Activated naive CD4-positive, alpha-beta T cell treated with anti-CD3 and anti-CD28 coated beads, Interleukin-2, amount 50 U/mL, for 24 hours (primary cell): Measurements from ENCODE around the gene SIK3.
"Not testable (repeated sequence)": the region's sequence is repeated elsewhere in the genome, so short reads cannot be mapped to it uniquely, and the experiment has no call there.

Experiments
- H3K27ac Mint-ChIP-seq: one replicate; pipeline ENCODE4 v1.8.0; 2021; ENCODE audit warnings: mild to moderate bottlenecking, mixed read lengths
- H3K27me3 Mint-ChIP-seq: one replicate; pipeline ENCODE4 v1.8.0; 2021; ENCODE audit warnings: mixed read lengths
- H3K36me3 Mint-ChIP-seq: one replicate; pipeline ENCODE4 v1.8.0; 2021; ENCODE audit warnings: mixed read lengths
- H3K4me1 Mint-ChIP-seq: one replicate; pipeline ENCODE4 v1.8.0; 2021; ENCODE audit warnings: mixed read lengths
- H3K4me3 Mint-ChIP-seq: one replicate; pipeline ENCODE4 v1.8.0; 2021; ENCODE audit warnings: mild to moderate bottlenecking, mixed read lengths
- H3K9me3 Mint-ChIP-seq: one replicate; pipeline ENCODE4 v1.8.0; 2021; ENCODE audit warnings: mixed read lengths

SIK3 gene

DNA sequence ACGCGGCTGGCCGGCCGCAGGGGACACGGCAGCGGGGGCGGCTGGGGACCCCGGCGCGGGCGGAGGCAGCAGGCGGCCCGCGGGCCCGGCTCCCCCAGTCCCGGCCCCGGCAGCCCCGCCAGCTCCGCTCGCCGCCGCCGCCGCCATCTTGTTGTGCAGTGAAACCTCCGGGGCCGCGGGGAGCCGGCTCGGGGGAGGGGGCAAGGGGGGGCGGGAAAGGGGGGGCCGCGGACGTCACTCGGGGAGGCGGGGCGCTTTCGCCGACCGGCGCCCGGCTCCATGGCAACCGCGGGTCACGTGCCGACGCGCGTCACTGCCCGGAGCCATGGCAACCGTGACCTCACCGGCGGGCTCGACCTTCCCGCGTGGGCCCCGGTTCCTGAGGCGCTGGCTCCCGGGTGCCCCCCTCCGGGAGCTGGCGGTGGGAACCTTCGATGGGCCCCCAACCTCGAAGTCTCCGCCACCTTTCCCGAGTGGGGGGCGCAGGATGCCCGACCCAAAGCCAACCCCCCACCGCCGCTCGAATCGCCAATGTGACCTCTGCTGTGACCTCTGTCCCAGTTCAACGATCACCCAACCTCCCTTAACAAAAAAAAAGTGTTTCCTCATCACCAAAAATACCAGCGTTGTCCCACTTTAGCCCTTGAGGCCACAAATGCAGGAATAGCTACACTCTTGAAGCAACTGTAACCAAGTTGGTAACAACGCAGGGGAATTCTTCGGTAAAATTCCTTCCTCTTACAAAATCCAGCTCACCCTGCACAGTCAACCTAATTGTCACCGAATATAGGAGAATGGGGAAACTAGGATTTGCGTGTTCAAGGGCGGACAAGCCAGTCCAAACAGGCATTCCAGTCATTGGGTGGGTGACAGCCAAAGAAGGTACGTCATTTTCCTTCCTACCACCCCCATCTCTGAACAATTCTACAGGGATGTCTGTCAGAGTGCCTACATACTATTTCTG lies at the start of gene SIK3:
Gene SIK3, minus strand, starts transcription at position 160 of the 964 bp plus-strand sequence. Its CDS starts 13 bp downstream, at position 147.
- Mint-ChIP-seq H3K27me3 (no peaks in the 10 kb centered on the region), H3K4me1 (peaks cover 51% of the 10 kb centered on the region), H3K9me3 (no peaks in the 10 kb centered on the region), H3K27ac (peak within 1 kb of the TSS; percentile 100), H3K4me3 (peak within 1 kb of the TSS; percentile 98), H3K36me3 (no peaks in the 10 kb centered on the region)

DNA sequence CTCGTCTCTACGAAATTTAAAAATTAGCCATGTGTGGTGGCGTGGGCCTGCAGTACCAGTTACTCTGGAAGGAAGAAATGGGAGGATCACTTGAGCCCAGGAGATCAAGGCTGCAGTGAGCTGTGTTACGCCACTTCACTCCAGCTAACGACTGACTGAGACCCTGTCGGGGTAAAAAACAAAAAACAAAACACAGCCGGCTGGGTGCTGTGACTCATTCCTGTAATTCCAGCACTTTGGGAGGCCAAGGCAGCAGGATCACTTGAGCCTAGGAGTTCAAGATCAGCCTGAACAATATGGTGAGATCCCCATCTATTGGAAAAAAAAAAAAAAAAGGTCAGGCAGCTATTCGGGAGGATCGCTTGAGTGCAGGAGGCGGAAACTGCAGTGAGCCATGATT lies 48.3 kb upstream of the SIK3 start:
- Mint-ChIP-seq H3K27me3 (no peaks in the 10 kb centered on the region), H3K9me3 (no peaks in the 10 kb centered on the region), H3K27ac (no peak overlapping the region), H3K36me3 (peaks cover 4% of the 10 kb centered on the region), H3K4me3 (peak overlapping the region; percentile 100), H3K4me1 (peaks cover 50% of the 10 kb centered on the region)

DNA sequence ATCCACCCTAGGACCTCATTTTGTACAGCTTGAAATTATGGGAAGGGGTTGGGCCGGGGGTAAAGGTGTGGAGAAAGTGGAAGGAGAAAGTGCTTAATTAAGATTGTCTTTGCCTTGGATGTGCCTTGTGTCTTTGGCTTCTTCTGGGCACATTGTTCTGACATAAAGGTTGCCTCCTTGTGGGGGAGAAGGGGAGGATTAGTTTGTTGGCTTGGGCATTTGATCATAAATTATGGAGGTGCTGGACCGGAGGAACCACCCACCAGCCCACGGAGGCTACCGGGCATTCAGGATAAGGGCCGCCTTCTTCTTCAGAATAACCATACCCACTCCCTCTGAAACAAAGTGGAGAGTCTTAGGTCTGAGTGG lies 47.1 kb upstream of the SIK3 start:
- peak overlapping the region; percentile 100 for H3K4me3 Mint-ChIP-seq

DNA sequence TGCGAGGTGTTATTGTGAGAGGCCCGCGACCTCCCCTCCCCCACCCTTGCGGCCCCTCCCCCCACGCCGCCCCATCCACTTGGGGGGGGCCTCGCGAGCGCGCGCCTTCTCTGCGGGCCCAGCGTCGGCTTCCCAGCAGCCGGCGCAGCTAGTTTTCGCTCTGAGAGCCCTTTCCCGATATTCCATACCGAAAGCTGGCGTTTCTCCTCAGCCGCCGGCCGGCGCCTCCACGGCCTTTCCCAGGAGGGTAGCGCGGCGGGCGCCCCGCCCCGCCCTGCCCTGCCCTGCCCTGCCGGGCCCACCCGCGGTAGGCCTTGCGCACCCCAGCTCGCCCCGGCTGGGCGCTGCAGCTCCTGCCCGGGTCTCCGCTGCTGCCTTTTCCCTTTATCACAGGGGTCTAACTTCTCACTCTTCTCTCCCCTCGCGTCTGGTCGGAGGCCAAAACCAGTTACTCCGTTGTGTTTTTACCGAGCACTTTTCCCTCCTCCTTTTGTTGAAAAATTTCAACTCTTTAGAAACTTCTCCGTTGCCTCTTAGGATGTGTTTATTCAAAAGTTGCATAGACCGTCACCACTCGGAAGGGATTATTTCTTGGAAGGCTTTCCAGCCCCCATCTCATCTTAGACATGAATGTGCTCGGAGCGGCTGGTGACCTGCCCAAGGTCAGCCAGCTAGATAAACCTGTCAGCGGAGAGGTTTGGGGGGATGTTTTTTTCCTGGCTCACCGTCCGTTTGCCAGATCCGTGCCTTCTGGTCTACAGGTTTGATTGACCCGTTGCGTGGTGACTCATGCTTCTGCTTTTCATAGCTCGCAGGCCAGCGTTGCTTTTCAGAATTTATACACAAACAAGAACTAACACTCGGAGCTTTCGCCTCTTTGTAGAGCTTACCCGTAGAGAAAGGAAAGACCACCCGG lies 46.5 kb upstream of the SIK3 start:
- H3K9me3 Mint-ChIP-seq = no peaks in the 10 kb centered on the region
- peak overlapping the region; percentile 94 for H3K27ac Mint-ChIP-seq
- H3K27me3 Mint-ChIP-seq = no peaks in the 10 kb centered on the region
- H3K4me1 Mint-ChIP-seq = peaks cover 43% of the 10 kb centered on the region
- H3K36me3 Mint-ChIP-seq = peaks cover 2% of the 10 kb centered on the region
- peak overlapping the region; percentile 100 for H3K4me3 Mint-ChIP-seq

More for the DNA sequence above, 47.1 kb upstream of the SIK3 start:
- Mint-ChIP-seq H3K36me3 (peaks cover 2% of the 10 kb centered on the region), H3K9me3 (no peaks in the 10 kb centered on the region), H3K27ac (peak overlapping the region; percentile 94), H3K27me3 (no peaks in the 10 kb centered on the region), H3K4me1 (peaks cover 47% of the 10 kb centered on the region)

DNA sequence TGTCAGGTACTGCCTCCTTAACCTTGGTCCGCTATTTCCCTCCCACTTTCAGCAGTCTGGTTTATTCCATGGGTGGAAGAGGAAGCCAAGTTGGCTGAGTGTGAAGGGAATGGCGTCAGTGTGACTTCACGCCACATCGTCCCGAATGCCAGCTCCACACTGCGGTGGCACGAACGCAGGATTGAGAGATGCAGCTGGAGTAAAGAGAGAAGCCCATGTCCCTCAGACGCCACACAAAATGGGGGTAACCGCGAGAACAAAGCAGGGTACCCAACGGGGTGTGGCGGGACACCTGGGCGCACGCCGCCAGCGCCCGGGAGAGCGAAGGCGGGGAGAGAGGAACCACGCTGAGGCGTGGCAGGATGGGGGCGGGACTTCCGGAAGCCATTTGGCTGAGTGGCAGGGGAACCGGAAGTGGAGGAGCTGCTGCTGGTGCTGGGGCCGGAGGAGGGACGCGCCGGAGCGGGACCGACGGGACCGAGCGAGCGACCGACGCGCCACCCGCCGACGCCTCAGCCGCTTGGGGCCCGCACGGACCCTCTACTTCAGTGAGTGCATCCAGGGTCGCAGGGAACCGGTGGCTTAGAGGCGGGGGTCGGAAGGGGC lies 45.7 kb upstream of the SIK3 start, which contains the start of gene PAFAH1B2:
Gene PAFAH1B2, plus strand, starts transcription at position 417 of the 606 bp plus-strand sequence. CDS start 8,161 bp downstream, outside the sequence.
- Mint-ChIP-seq H3K4me1 (peaks cover 41% of the 10 kb centered on the region), H3K4me3 (peak within 1 kb of the TSS; percentile 100), H3K36me3 (peaks cover 2% of the 10 kb centered on the region), H3K27ac (peak within 1 kb of the TSS; percentile 94), H3K27me3 (no peaks in the 10 kb centered on the region), H3K9me3 (no peaks in the 10 kb centered on the region)

DNA sequence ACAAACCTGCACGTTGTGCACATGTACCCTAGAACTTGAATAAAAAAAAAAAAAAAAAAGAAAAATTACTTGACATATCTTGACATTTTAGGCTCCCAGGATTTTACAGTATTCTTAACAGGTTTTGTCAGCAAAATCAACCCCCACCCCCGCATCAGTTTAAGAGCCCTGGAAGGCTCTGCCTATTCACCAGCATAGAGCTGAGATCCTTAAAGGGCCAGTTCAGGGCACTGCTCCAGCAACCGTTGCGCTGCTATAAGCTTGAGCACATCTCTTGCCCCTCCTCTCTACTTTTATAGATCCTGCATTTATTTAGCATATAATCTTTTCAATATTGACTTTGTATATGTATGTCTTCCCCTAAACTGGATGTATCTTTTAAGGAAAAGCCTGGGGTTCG lies 45.2 kb upstream of the SIK3 start:
- Mint-ChIP-seq H3K27me3 (no peaks in the 10 kb centered on the region), H3K4me3 (peak overlapping the region; percentile 94), H3K4me1 (peaks cover 41% of the 10 kb centered on the region), H3K36me3 (peaks cover 2% of the 10 kb centered on the region), H3K9me3 (no peaks in the 10 kb centered on the region), H3K27ac (peak overlapping the region; percentile 92)

DNA sequence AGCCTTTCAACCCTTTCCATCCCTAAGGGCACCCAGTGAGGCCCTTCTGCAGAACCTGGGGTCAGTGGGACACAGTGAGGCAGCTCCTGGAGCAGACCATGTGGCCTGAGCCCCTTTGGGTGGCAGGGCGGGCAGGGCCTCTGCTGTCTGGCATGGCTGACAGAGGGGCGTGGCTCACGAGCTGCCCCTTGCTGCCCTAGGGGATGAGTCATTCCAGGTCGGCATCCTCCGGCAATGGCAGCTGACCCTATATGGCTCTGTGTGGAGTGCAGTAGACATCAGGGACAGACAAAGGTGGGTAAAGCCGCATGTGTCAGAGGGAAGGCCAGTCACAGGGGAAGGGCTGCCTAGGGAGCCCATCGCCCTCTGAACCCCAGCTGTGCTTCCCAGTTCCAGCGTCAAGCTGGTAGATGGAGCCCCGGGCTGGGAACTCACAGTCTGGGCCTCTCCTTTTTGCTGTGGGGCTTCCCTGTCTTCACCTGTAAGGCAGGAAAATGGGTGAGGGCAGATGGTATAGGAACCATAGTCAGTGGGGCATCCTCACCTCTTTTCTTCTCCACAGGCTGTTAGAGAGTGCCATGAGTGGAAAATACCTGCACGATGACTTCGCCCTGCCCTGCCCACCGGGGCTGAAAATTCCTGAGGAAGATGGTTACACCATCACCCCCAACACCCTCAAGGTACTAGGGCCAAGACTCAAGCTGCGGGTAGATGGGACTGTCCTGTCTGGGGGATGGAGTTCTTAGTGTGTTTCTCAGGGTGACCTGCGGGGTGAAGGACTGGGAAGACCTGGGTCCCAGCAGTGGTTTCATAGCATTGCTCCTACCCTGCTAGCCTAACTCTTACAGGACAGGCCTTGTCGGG lies 39.2 kb upstream of the SIK3 start:
- H3K36me3 Mint-ChIP-seq, H3K4me1 Mint-ChIP-seq: not testable (repeated sequence)

DNA sequence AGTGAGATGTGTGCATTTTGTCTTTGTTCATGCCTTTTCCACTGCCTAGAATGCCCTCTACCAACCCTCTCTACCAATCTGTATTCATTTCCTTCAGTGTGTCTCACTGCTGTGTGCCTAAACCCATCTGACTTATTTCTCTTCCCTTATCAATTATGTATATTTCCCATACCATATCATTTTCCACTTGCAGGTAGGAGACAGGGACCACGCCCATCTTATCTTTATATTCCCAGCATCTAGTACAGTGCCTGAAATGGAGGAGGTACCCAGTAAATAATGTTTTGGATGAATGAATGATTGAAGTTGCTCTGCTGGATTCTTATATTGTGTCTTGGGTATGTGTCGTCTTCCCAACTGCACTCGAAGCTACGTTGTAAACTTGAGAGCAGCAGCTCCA lies 36.8 kb upstream of the SIK3 start:
- H3K27me3 Mint-ChIP-seq, H3K4me1 Mint-ChIP-seq, H3K27ac Mint-ChIP-seq, H3K36me3 Mint-ChIP-seq, H3K4me3 Mint-ChIP-seq, H3K9me3 Mint-ChIP-seq: not testable (repeated sequence)

More for the DNA sequence above, 39.2 kb upstream of the SIK3 start:
- not testable (repeated sequence) for H3K27ac Mint-ChIP-seq, H3K9me3 Mint-ChIP-seq, H3K4me3 Mint-ChIP-seq, H3K27me3 Mint-ChIP-seq

DNA sequence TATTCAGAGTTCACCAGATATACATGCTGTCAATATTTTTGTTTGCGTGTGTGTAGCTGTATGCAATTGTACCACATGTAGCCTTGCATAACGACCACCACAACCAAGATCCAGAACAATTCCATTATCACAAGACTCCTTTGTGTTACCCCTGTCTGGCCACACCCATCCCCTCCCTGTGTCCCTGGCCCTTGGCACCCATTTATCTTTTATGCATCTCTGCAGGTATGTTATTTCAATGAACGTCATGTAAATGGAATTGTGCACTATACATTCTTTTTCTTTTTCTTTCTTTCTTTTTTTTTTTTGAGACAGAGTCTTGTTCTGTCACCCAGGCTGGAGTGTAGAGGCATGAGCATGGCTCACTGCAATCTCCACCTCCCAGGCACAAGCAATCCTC lies 36.2 kb upstream of the SIK3 start:
- Mint-ChIP-seq H3K4me1 (no peaks in the 10 kb centered on the region), H3K4me3 (no peak overlapping the region), H3K36me3 (no peaks in the 10 kb centered on the region), H3K27me3 (no peaks in the 10 kb centered on the region), H3K27ac (no peak overlapping the region), H3K9me3 (no peaks in the 10 kb centered on the region)

DNA sequence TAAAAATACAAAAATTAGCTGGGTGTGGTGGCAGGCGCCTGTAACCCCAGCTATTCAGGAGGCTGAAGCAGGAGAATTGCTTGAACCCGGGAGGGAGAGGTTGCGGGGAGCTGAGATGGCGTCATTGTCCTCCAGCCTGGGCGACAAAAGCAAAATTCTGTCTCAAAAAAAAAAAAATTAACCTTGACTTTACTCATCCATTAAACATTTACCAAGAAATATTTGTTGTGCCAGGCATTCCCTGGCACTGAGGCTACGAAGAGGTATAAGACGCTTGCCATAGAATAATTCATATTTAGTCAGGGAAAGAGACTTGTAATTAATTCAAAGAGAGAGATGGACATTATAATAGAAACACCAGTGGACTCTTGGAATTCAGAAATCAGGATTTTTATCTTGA lies 32.7 kb upstream of the SIK3 start:
- no peaks in the 10 kb centered on the region for H3K36me3 Mint-ChIP-seq
- H3K4me3 Mint-ChIP-seq = no peak overlapping the region
- no peaks in the 10 kb centered on the region for H3K4me1 Mint-ChIP-seq
- no peak overlapping the region for H3K27ac Mint-ChIP-seq
- H3K9me3 Mint-ChIP-seq = no peaks in the 10 kb centered on the region
- H3K27me3 Mint-ChIP-seq = no peaks in the 10 kb centered on the region

DNA sequence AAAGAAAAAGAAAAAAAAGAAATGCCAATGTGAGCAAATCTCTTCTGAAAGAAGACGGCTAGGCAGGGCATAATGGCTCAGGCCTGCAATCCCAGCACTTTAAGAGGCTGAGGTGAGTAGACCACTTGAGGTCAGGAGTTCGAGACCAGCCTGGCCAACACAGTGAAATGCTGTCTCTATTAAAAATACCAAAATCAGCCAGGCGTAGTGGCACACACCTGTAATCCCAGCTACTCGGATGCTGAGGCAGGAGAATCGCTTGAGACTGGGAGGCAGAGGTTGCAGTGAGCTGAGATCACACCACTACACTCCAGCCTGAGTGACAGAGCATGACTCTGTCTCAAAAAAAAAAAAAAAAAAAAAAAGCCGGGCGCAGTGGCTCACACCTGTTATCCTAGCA lies 32.2 kb upstream of the SIK3 start:
- H3K4me3 Mint-ChIP-seq, H3K9me3 Mint-ChIP-seq, H3K36me3 Mint-ChIP-seq, H3K27me3 Mint-ChIP-seq, H3K4me1 Mint-ChIP-seq, H3K27ac Mint-ChIP-seq: not testable (repeated sequence)

DNA sequence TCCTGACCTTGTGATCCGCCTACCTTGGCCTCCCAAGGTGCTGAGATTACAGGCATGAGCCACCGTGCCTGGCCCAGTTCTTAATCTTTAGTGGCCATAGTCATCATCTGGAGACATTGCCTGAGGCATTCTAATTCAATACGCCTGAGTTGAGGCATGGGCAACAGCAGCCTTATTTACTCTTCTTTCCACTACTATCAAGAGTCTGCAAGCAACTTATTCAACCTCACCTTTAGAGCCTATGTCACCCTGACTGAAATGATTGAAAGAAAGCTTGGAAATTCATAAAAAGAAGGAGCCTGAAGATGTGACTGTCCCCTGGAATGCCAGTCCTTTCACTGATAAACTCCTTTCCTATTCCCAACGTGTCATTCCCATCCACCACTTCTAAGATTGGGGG lies 30.1 kb upstream of the SIK3 start:
- H3K27ac Mint-ChIP-seq = no peak overlapping the region
- H3K9me3 Mint-ChIP-seq = no peaks in the 10 kb centered on the region
- no peaks in the 10 kb centered on the region for H3K4me1 Mint-ChIP-seq
- H3K27me3 Mint-ChIP-seq = peaks cover 1% of the 10 kb centered on the region
- no peak overlapping the region for H3K4me3 Mint-ChIP-seq
- no peaks in the 10 kb centered on the region for H3K36me3 Mint-ChIP-seq

DNA sequence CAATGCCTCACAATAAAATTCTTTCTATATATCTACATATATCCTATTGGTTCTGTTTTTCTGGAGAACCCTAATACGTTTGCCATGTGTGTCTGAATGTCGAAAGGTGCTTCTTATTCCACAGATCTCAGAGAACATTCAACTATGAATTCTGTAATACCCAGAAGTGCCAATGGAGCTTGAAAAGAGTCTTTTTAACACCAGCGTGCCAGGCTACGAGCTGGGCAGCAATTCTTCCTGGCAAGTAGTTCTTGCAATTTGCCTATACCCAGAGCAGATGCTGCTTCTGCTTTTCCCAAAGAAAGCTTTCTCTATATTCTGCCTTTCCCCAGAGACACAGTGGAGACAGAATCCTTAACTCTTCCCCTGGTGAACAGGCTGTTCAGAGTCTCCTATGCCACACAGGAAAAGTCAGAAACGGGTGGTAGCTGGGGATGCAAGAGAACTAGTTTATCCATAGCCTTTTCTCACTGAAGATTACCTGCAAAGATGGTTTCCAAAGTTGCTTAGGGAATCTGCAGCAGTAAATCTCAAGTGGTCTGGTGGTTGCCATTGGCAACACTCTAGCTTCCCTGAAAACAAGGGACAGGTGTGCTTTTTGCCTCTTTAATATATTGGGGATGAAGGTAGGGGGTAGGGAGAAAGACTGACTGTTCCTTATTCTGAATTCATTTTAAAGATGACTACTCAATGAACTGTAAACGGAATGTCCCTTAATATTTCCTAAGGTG lies 29.1 kb upstream of the SIK3 start:
- H3K9me3 Mint-ChIP-seq = no peaks in the 10 kb centered on the region

DNA sequence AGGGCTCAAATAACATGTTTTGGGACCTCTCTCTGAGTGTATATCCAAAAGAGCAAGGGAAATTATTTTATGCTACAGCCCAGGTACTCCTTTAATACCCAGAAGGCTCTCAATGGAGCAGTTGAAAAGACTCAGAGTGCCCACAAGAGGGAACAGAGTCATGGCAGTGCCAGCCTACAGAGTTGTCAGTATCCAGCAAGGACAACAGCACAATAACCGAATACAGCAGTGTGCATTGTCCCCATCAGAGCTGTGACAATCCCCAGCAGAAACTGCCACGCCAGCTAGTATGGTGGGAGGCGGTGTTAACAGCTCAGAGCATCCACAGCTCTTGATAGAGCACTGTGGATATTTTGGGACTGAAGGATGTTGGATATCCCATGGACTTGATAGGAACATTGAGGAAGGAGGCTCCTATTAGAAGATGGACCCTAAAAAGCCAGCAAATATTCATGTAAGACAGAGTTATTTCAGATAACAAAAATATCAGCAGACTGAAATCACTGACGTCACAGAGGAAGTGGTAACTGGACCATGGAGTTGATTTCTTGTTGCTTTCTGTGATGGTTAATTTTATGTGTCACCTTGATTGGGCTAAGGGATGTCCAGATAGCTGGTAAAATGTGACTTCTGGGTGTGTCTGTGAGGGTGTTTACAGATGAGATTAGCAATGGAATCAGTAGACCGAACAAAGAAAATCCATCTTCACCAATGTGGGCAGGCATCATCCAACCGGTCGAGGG lies 28.2 kb upstream of the SIK3 start:
- H3K36me3 Mint-ChIP-seq = no peaks in the 10 kb centered on the region
- no peak overlapping the region for H3K27ac Mint-ChIP-seq
- H3K9me3 Mint-ChIP-seq = no peaks in the 10 kb centered on the region
- H3K27me3 Mint-ChIP-seq = peaks cover 1% of the 10 kb centered on the region
- no peak overlapping the region for H3K4me3 Mint-ChIP-seq
- H3K4me1 Mint-ChIP-seq = no peaks in the 10 kb centered on the region

More for the DNA sequence above, 29.1 kb upstream of the SIK3 start:
- Mint-ChIP-seq H3K4me3 (no peak overlapping the region), H3K27me3 (peaks cover 1% of the 10 kb centered on the region), H3K27ac (no peak overlapping the region), H3K4me1 (no peaks in the 10 kb centered on the region), H3K36me3 (no peaks in the 10 kb centered on the region)
